K562 (cell line): ENCODE data around the gene SERPINE1. TPM values are rescaled to one million over a fixed set of nuclear protein-coding genes. Genes with fewer than 3 reads are reported as not detected.

ENCODE experiments used
- AFF4 ChIP-seq: sonication (generic); formaldehyde crosslinking; IDR thresholded peaks from 2 replicates; pipeline ENCODE4 v1.8.0; 2023; ENCODE audit warnings: mild to moderate bottlenecking, missing genetic modification reagents
- BACH1 ChIP-seq: fragments of 200-800 bp; sonication (Bioruptor generic); IDR thresholded peaks from 2 replicates; pipeline ENCODE4 v1.6.1; 2016; ENCODE audit warnings: missing genetic modification characterization, missing compliant biosample characterization
- CHD7 ChIP-seq: fragments of 200-600 bp; sonication (generic); IDR thresholded peaks from one replicate; pipeline ENCODE4 v1.6.1; 2012; ENCODE audit warnings: mild to moderate bottlenecking, low read depth, low read length, inconsistent platforms
- CTCF ChIP-seq, 3 experiments: IDR thresholded peaks in 2 of 3; conservative IDR thresholded peaks in 1 of 3; 2 replicates each; pipeline ENCODE4 v1.5.1; 2011 to 2012; ENCODE audit warnings: low read length in 3 of 3, mild to moderate bottlenecking in 3 of 3, control low read depth in 2 of 3, improper control_type of control experiment in 1 of 3, inconsistent platforms in 1 of 3, low read depth in 1 of 3, mixed read lengths in 1 of 3, moderate library complexity in 1 of 3; ENCODE audit not compliant: insufficient read depth in 2 of 3
- DPF2 ChIP-seq: fragments of 450-650 bp; IDR thresholded peaks from 2 replicates; pipeline ENCODE4 v1.6.1; 2016
- ZC3H4 ChIP-seq: sonication (generic); formaldehyde crosslinking; IDR thresholded peaks from 2 replicates; pipeline ENCODE4 v1.9.0; 2021; ENCODE audit warnings: missing genetic modification reagents, borderline replicate concordance
- ZNF133 ChIP-seq: fragments of 250-450 bp; sonication (Bioruptor Pico); IDR thresholded peaks from 2 replicates; pipeline ENCODE4 v1.4.0; 2020; ENCODE audit warnings: mild to moderate bottlenecking
- polyA plus RNA-seq, 8 experiments: library from polyadenylated mRNA; depleted of rRNA in 4 of 8; stranded (reverse) in 5 of 8; unstranded in 3 of 8; fragments of >200 nt; fragmentation: Nextera tagmentation in 2 of 8; fragmentation: Illumina TruSeq in 1 of 8; extraction: Ambion mirVana in 2 of 8; extraction: Trizol in 1 of 8; gene quantifications; 2 replicates each; pipeline versions ENCODE4 v1.2.1 to v1.2.3, GENCODE V29; 2011 to 2014; ENCODE audit warnings: inconsistent platforms in 1 of 8, missing spikeins in 1 of 8
- total RNA-seq, 7 experiments: library from RNA; depleted of rRNA in 6 of 7; stranded (reverse); fragments of >200 nt in 6 of 7; fragmentation: Illumina TruSeq in 2 of 7; extraction: Trizol in 2 of 7; gene quantifications; 2 replicates each; pipeline versions ENCODE4 v1.2.1 to v1.2.3, GENCODE V29; 2011 to 2021; ENCODE audit warnings: low replicate concordance in 1 of 7
- TF ChIP-seq, protein P1 (sequence below): fragments of 450-650 bp; formaldehyde crosslinking; IDR thresholded peaks from 2 replicates; pipeline ENCODE4 v1.4.0; 2022; ENCODE audit warnings: missing genetic modification characterization

The SERPINE1 gene
- total and polyA plus RNA-seq, 9 of the 15 experiments (the other 6 are each of a cell fraction or from before 2014, with no cell fraction given) = 0.22 to 4.8 (median 0.91) TPM

GRCh38 chr7:101126651-101127459 lies at the start of gene SERPINE1 (continued):
- TF ChIP-seq, protein P1, sequence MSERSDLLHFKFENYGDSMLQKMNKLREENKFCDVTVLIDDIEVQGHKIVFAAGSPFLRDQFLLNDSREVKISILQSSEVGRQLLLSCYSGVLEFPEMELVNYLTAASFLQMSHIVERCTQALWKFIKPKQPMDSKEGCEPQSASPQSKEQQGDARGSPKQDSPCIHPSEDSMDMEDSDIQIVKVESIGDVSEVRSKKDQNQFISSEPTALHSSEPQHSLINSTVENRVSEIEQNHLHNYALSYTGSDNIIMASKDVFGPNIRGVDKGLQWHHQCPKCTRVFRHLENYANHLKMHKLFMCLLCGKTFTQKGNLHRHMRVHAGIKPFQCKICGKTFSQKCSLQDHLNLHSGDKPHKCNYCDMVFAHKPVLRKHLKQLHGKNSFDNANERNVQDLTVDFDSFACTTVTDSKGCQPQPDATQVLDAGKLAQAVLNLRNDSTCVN = no peak
- TF ChIP-seq CTCF (IDR thresholded peaks at IDR 0.05 in 2 of 3, conservative IDR thresholded peaks at IDR 0.05 in 1 of 3; ENCODE audit: insufficient read depth in 2 of 3, low read depth in 1 of 3, low read length in 3 of 3) = peak; percentile 35 to 58 (median 35)
- peak; percentile 54 for TF ChIP-seq DPF2
- TF ChIP-seq ZC3H4 (CRISPR knock-in tag) = no peak
- no peak for TF ChIP-seq AFF4
- TF ChIP-seq BACH1 (tag) = no peak
- TF ChIP-seq CHD7 = no peak
- TF ChIP-seq ZNF133 (CRISPR knock-in tag) = no peak
